A673 (cell line): Measurements from ENCODE around the gene VPS4A. TPM values are rescaled to one million over a fixed set of nuclear protein-coding genes. Genes with fewer than 3 reads are reported as not detected.

Experiments used
- BruUV-seq: library from RNA; stranded (reverse); fragments of 400-500 nt; replicated peaks from 2 replicates; lab custom pipeline; 2021; lab: Mats Ljungman, UMichigan
- CTCF ChIA-PET: fragments of 300-600 bp; sonication (Branson Sonifier 250); formaldehyde crosslinking; loops from one replicate; lab custom pipeline; 2022; ENCODE audit warnings: antibody characterized with exemption; lab: Charles Lee
- POLR2A ChIA-PET: fragments of 300-600 bp; sonication (Branson Sonifier 250); formaldehyde crosslinking; loops from one replicate; lab custom pipeline; 2022; ENCODE audit warnings: antibody characterized with exemption; ENCODE audit not compliant: low non-redundant PET; lab: Charles Lee
- DNase-seq: peaks from one replicate; pipeline ENCODE4 v3.0.0-alpha.2; 2015; ENCODE audit warnings: low spot score
- H3K27ac ChIP-seq: fragments of 200-600 bp; sonication (generic); 2 replicates; pipeline ENCODE4 v1.5.1; 2016; ENCODE audit warnings: mixed run types, low read depth, mild to moderate bottlenecking, mixed read lengths, antibody characterized with exemption, low read length; ENCODE audit not compliant: poor library complexity, severe bottlenecking
- H3K27me3 ChIP-seq: fragments of 200-600 bp; sonication (generic); replicated peaks from 2 replicates; pipeline ENCODE4 v1.6.1; 2017; ENCODE audit warnings: mixed run types, low read depth, mild to moderate bottlenecking, mixed read lengths, antibody characterized with exemption, low read length; ENCODE audit not compliant: insufficient read depth, poor library complexity
- H3K36me3 ChIP-seq: fragments of 200-600 bp; sonication (generic); 2 replicates; pipeline ENCODE4 v1.6.1; 2016; ENCODE audit warnings: mixed run types, mild to moderate bottlenecking, mixed read lengths, antibody characterized with exemption, low read length; ENCODE audit not compliant: insufficient read depth, poor library complexity, severe bottlenecking
- H3K4me1 ChIP-seq: fragments of 200-600 bp; sonication (generic); 2 replicates; pipeline ENCODE4 v1.6.1; 2017; ENCODE audit warnings: mixed run types, mild to moderate bottlenecking, mixed read lengths, antibody characterized with exemption, low read length; ENCODE audit not compliant: insufficient read depth, poor library complexity, severe bottlenecking
- H3K4me3 ChIP-seq: fragments of 200-600 bp; sonication (generic); 2 replicates; pipeline ENCODE4 v1.5.1; 2016; ENCODE audit warnings: low read depth, mixed run types, mild to moderate bottlenecking, mixed read lengths, low read length; ENCODE audit not compliant: poor library complexity, severe bottlenecking
- H3K9me3 ChIP-seq: fragments of 200-600 bp; sonication (generic); 2 replicates; pipeline ENCODE4 v1.6.1; 2016; ENCODE audit warnings: mixed run types, low read depth, mild to moderate bottlenecking, mixed read lengths, antibody characterized with exemption, low read length; ENCODE audit not compliant: poor library complexity, severe bottlenecking
- EZH2 ChIP-seq: fragments of 200-600 bp; sonication (generic); IDR thresholded peaks from 2 replicates; pipeline ENCODE4 v1.6.1; 2017; ENCODE audit warnings: borderline replicate concordance, low read depth, mild to moderate bottlenecking, mixed read lengths, antibody characterized with exemption, low read length; ENCODE audit not compliant: poor library complexity, severe bottlenecking
- intact Hi-C: fragments of 100-400 bp; cut with micrococcal nuclease; formaldehyde crosslinking; loops from one replicate; pipeline ENCODE4 v1.10.0; 2022; ENCODE audit not compliant: unreplicated experiment
- total RNA-seq: library from RNA; stranded (reverse); gene quantifications from 2 replicates; pipeline ENCODE4 v1.2.3, GENCODE V29; 2021
- TF ChIP-seq, protein P1 (sequence below): fragments of 300-800, 200-600 bp; sonication (generic); conservative IDR thresholded peaks from 2 replicates; pipeline ENCODE4 v1.5.1; 2017; ENCODE audit warnings: low read depth, mild to moderate bottlenecking, antibody characterized with exemption, low read length, moderate library complexity, mixed read lengths

VPS4A gene
- total RNA-seq, 1 experiment from 2014 or later: 50.4 TPM

GRCh38 chr16:69322343-69322742 is 11.2 kb downstream of the VPS4A start:
- Histone ChIP-seq H3K9me3 (no peaks in the 10 kb centered on the region), H3K27me3 (no peaks in the 10 kb centered on the region), H3K4me1 (peaks cover 3% of the 10 kb centered on the region), H3K36me3 (peaks cover 89% of the 10 kb centered on the region), H3K4me3 (no peak overlapping the region), H3K27ac (peak overlapping the region; percentile 30)
- no TSS peak for BruUV-seq
- TF ChIP-seq, protein P1, sequence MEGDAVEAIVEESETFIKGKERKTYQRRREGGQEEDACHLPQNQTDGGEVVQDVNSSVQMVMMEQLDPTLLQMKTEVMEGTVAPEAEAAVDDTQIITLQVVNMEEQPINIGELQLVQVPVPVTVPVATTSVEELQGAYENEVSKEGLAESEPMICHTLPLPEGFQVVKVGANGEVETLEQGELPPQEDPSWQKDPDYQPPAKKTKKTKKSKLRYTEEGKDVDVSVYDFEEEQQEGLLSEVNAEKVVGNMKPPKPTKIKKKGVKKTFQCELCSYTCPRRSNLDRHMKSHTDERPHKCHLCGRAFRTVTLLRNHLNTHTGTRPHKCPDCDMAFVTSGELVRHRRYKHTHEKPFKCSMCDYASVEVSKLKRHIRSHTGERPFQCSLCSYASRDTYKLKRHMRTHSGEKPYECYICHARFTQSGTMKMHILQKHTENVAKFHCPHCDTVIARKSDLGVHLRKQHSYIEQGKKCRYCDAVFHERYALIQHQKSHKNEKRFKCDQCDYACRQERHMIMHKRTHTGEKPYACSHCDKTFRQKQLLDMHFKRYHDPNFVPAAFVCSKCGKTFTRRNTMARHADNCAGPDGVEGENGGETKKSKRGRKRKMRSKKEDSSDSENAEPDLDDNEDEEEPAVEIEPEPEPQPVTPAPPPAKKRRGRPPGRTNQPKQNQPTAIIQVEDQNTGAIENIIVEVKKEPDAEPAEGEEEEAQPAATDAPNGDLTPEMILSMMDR: no peak
- TF ChIP-seq EZH2: no peak
- intact Hi-C loops: no loop called here
- CTCF ChIA-PET: no interaction called here
- POLR2A ChIA-PET: no interaction called here
- DNase-seq: no peak

- TF ChIP-seq, protein P1: no peak
- no peak for TF ChIP-seq EZH2
- H3K9me3 ChIP-seq: no peaks in the 10 kb centered on the region
- intact Hi-C loops: no loop called here
- no peak overlapping the region for H3K27ac ChIP-seq
- no peak overlapping the region for H3K4me3 ChIP-seq
- no peak for DNase-seq
- no peaks in the 10 kb centered on the region for H3K27me3 ChIP-seq
- peaks cover 11% of the 10 kb centered on the region for H3K4me1 ChIP-seq
- POLR2A ChIA-PET: no interaction called here
- H3K36me3 ChIP-seq: peaks cover 84% of the 10 kb centered on the region
- BruUV-seq: no TSS peak
- CTCF ChIA-PET: interaction anchor here (0.5 kb wide), 1 partner anchor 11 kb away, joined by 6 read pairs; no protein-coding TSS in a partner anchor
Observed at GRCh38 chr16:69323415-69323814, 12.3 kb downstream of the VPS4A start.

DNA sequence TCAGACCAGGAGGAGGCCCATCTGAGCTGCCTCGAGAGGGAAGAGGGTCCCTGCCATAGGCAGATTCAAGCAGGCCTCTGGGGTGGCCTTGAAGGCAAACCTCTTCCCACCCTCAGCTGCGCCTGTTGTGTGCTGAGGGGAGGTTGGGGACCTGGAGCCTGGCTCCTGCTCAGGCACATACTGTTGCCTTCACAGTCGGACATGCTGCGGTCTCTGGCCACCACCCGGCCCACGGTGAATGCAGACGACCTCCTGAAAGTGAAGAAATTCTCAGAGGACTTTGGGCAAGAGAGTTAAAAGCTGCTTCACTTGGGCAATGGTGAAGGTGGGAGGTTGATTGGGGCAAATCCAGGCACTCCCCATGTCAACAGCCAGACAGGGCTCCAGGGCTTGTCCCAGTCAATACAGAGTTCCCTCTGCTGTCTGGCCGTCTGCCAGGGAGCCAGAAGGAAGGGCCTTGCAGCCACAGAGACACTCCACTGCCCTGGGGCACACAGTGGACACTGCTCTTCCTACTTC is 12.9 kb downstream of the VPS4A start:
- peaks cover 17% of the 10 kb centered on the region for H3K4me1 ChIP-seq
- POLR2A ChIA-PET: no interaction called here
- TF ChIP-seq, protein P1: no peak
- TF ChIP-seq EZH2: no peak
- CTCF ChIA-PET: no interaction called here
- no peaks in the 10 kb centered on the region for H3K27me3 ChIP-seq
- no peak for DNase-seq
- no TSS peak for BruUV-seq
- no peak overlapping the region for H3K4me3 ChIP-seq
- no peaks in the 10 kb centered on the region for H3K9me3 ChIP-seq
- H3K36me3 ChIP-seq: peaks cover 80% of the 10 kb centered on the region
- no peak overlapping the region for H3K27ac ChIP-seq
- intact Hi-C loops: no loop called here
